Lung (tissue), 12 donors: Measurements from ENCODE around the gene FLOT1. TPM values are rescaled to one million over a fixed set of nuclear protein-coding genes. Genes with fewer than 3 reads are reported as not detected.
A peak's percentile ranks its signal among the peaks of the same experiment; 100 is the strongest.

Experiments
- ATAC-seq: fragments of 200-7000 bp; cut with Tn5 transposase; one replicate; pipeline ENCODE4 v1.9.1; 2020; ENCODE audit warnings: moderate number of reproducible peaks; ENCODE audit not compliant: insufficient read depth, low FRiP score
- DNase-seq, 3 donors: peaks; one replicate each; pipeline ENCODE4 v3.0.0-alpha.2; 2013 to 2017
- H3K27ac ChIP-seq, 2 donors: one replicate each; pipeline ENCODE4 v1.5.1; 2013; ENCODE audit warnings: mild to moderate bottlenecking in 2 of 2, moderate library complexity in 2 of 2, control low read depth in 1 of 2, inconsistent platforms in 1 of 2, low read depth in 1 of 2, low read length in 1 of 2
- H3K27me3 ChIP-seq, 3 donors: one replicate each; pipeline ENCODE4 v1.5.1; 2013; ENCODE audit warnings: low read length in 2 of 3; ENCODE audit not compliant: control insufficient read depth in 3 of 3, insufficient read depth in 3 of 3
- H3K36me3 ChIP-seq, 4 donors: one replicate each; pipeline ENCODE4 v1.5.1; 2013; ENCODE audit warnings: low read length in 4 of 4, mild to moderate bottlenecking in 1 of 4, moderate library complexity in 1 of 4; ENCODE audit not compliant: control insufficient read depth in 4 of 4, insufficient read depth in 4 of 4
- H3K4me1 ChIP-seq, 5 donors: one replicate each; pipeline ENCODE4 v1.5.1; 2013; ENCODE audit warnings: low read length in 5 of 5, mild to moderate bottlenecking in 2 of 5, moderate library complexity in 1 of 5; ENCODE audit not compliant: control insufficient read depth in 5 of 5, insufficient read depth in 5 of 5
- H3K4me3 ChIP-seq: one replicate; pipeline ENCODE4 v1.5.1; 2013; ENCODE audit warnings: mild to moderate bottlenecking, control low read depth, moderate library complexity
- H3K9ac ChIP-seq, 2 donors: one replicate each; pipeline ENCODE4 v1.5.1; 2013; ENCODE audit warnings: low read length in 2 of 2, control low read depth in 1 of 2; ENCODE audit not compliant: insufficient read depth in 1 of 2
- H3K9me3 ChIP-seq, 4 donors: one replicate each; pipeline ENCODE4 v1.5.1; 2013; ENCODE audit warnings: low read length in 3 of 4, mild to moderate bottlenecking in 1 of 4, moderate library complexity in 1 of 4; ENCODE audit not compliant: control insufficient read depth in 4 of 4, insufficient read depth in 3 of 4
- WGBS, 2 donors: extraction: QIAGEN DNeasy Blood & Tissue Kit; methylation state at CpG; one replicate each; pipeline ENCODE4 v1.1.7; 2013; 5-methylcytosine and 5-hydroxymethylcytosine counted together
- polyA plus RNA-seq, 2 donors: library from polyadenylated mRNA; stranded (reverse); fragments of 200-250 nt; gene quantifications; one replicate each; pipeline ENCODE4 v1.2.1, GENCODE V29; 2013
- total RNA-seq, 2 donors: library from RNA; depleted of rRNA in 1 of 2; stranded (reverse); fragments of >200 nt in 1 of 2; gene quantifications; one replicate each; pipeline ENCODE4 v1.2.1, GENCODE V29; 2014 to 2021
- TF ChIP-seq, protein P1 (sequence below): IDR thresholded peaks from 2 replicates; pipeline ENCODE4 v1.5.1; 2012; ENCODE audit warnings: mild to moderate bottlenecking; ENCODE audit errors: control extremely low read depth, extremely low read depth
- donor health status: control.
- donor health status: control.
- donor health status: Bipolar disorder and iron deficiency.
- donor health status: healthy.
- donor health status: DM: yes; HTN: yes; CAD: no.

Gene FLOT1
- total and polyA plus RNA-seq, 4 donors = 88.0 to 474 (median 188) TPM

DNA sequence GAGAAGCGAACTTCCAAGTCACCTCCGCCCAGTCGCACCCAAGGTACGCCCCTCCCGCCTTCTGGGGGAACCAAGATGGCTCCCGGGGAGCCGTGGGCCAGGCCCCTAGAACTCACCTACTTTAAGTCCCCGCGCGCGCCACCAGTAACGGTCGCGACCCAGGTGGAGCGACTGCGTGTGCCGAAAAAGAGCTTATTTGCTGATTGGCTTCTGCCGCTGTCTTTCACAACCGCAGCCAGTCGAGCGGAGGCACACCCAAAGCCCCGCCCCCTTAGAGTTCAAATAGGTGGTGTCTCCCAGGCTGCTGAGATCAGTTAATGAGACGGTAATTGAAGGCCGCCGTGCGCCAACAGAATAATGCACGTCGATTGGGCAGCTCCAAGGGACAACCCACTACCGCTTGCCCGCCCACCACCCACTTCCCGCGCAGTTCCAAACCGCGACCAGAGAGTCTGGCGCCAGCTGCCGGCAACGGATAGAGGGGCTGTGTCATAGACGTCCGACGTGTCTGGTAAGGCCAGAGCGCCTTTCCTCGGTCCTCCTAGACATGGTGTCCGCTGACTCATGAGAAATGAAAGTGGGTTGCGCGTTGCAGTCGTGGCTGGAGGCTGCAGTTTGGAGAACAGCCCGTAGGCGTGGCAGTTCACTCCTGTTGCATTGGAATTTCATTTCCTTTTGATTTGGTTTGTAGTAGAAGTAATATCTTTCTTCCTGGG lies 25.2 kb downstream of the FLOT1 start, which contains the start of gene MDC1:
Gene MDC1, minus strand, starts transcription at position 153 of the 716 bp plus-strand sequence. CDS start 2,106 bp downstream, outside the sequence.
- peaks cover 12 to 29% (median 18%) of the 10 kb centered on the region in 4 donors for H3K36me3 ChIP-seq
- TF ChIP-seq, protein P1, sequence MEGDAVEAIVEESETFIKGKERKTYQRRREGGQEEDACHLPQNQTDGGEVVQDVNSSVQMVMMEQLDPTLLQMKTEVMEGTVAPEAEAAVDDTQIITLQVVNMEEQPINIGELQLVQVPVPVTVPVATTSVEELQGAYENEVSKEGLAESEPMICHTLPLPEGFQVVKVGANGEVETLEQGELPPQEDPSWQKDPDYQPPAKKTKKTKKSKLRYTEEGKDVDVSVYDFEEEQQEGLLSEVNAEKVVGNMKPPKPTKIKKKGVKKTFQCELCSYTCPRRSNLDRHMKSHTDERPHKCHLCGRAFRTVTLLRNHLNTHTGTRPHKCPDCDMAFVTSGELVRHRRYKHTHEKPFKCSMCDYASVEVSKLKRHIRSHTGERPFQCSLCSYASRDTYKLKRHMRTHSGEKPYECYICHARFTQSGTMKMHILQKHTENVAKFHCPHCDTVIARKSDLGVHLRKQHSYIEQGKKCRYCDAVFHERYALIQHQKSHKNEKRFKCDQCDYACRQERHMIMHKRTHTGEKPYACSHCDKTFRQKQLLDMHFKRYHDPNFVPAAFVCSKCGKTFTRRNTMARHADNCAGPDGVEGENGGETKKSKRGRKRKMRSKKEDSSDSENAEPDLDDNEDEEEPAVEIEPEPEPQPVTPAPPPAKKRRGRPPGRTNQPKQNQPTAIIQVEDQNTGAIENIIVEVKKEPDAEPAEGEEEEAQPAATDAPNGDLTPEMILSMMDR = peak; percentile 6
- H3K9ac ChIP-seq = peak within 1 kb of the TSS; percentile 50 to 97
- 0% methylated on average over 48 of the region's 48 CpGs for WGBS, 2 donors
- peaks cover 0 to 26% (median 4%) of the 10 kb centered on the region in 5 donors for H3K4me1 ChIP-seq
- ATAC-seq = peak; percentile 80
- peak within 1 kb of the TSS; percentile 88 to 95 for H3K27ac ChIP-seq
- no peaks in the 10 kb centered on the region for H3K27me3 ChIP-seq
- peak within 1 kb of the TSS; percentile 51 for H3K4me3 ChIP-seq
- peak; percentile 100 for DNase-seq
- H3K9me3 ChIP-seq = no peaks in the 10 kb centered on the region

DNA sequence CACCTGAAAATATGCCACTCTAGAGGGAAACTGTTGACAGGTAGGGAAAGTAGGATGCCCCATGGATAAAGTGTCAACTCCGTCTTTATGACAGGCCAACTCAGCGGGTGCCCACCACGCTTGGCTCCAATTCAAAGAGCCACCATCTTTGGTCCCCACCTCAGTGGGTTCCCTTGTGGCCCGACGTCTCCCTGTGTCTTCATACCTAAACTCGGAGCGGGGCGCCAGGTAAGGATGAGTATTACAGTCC lies 25.7 kb downstream of the FLOT1 start:
- WGBS, 2 donors = 1 to 2% methylated on average over 8 of the region's 8 CpGs
- Histone ChIP-seq H3K36me3 (peaks cover 14 to 31% (median 21%) of the 10 kb centered on the region in 4 donors), H3K9ac (peak overlapping the region; percentile 50 to 72), H3K4me1 (peaks cover 0 to 21% (median 4%) of the 10 kb centered on the region in 5 donors), H3K27me3 (no peaks in the 10 kb centered on the region), H3K4me3 (peak overlapping the region; percentile 51), H3K9me3 (no peaks in the 10 kb centered on the region), H3K27ac (peak overlapping the region; percentile 85 to 95)
- DNase-seq = no peak
- TF ChIP-seq, protein P1 = no peak
- ATAC-seq = no peak

DNA sequence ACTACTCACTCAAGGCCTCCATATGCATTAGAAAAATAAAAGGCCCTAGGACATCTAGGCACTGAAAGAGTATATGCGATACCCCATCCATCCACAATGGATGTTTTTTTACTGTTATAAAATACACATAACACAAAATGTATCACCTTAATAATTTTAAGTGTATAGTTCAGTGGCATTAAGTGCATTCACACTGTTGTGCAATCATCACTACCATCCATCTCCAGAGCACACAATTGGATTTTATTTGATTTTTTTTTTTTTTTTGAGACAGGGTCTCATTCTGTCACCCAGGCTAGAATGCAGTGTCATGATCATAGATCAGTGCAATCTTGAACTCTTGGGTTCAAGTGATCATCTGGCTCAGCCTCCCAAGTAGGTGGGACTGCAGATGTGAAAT lies 28.2 kb downstream of the FLOT1 start:
- Histone ChIP-seq H3K9me3 (no peaks in the 10 kb centered on the region), H3K4me1 (peaks cover 0 to 16% (median 4%) of the 10 kb centered on the region in 5 donors), H3K27me3 (no peaks in the 10 kb centered on the region), H3K36me3 (peaks cover 24 to 41% (median 29%) of the 10 kb centered on the region in 4 donors), H3K27ac (no peak overlapping the region), H3K9ac (no peak overlapping the region), H3K4me3 (no peak overlapping the region)
- TF ChIP-seq, protein P1 = no peak
- DNase-seq = no peak
- 94 to 95% methylated on average over 1 of the region's 1 CpG for WGBS, 2 donors
- no peak for ATAC-seq
